ENCODE results near the gene NID2. TPM values are rescaled to one million over a fixed set of nuclear protein-coding genes. Genes with fewer than 3 reads are reported as not detected.

The NID2 gene
- total and polyA plus RNA-seq, 2 donors (not counting 1 experiment from before 2014, with no cell fraction given) = 181 to 2,513 TPM

GRCh38 chr14:52005625-52006024, 63.2 kb downstream of the NID2 start:
- no peaks in the 10 kb centered on the region for H3K9me3 ChIP-seq (ENCODE audit: control insufficient read depth, insufficient read depth, low read depth, low read length)
- H2AFZ ChIP-seq (ENCODE audit: low read length) = no peak overlapping the region
- DNase-seq (ENCODE audit: low read depth in 2 of 2) = no peak
- no peak overlapping the region for H3K4me2 ChIP-seq (ENCODE audit: extremely low read depth, insufficient read depth, low read length)
- H3K27me3 ChIP-seq (ENCODE audit: control insufficient read depth, insufficient read depth, low read length) = no peaks in the 10 kb centered on the region
- H3K9ac ChIP-seq (ENCODE audit: insufficient read depth, low read length) = no peak overlapping the region
- H3K27ac ChIP-seq (ENCODE audit: insufficient read depth, low read length) = no peak overlapping the region
- TF ChIP-seq, protein P1, sequence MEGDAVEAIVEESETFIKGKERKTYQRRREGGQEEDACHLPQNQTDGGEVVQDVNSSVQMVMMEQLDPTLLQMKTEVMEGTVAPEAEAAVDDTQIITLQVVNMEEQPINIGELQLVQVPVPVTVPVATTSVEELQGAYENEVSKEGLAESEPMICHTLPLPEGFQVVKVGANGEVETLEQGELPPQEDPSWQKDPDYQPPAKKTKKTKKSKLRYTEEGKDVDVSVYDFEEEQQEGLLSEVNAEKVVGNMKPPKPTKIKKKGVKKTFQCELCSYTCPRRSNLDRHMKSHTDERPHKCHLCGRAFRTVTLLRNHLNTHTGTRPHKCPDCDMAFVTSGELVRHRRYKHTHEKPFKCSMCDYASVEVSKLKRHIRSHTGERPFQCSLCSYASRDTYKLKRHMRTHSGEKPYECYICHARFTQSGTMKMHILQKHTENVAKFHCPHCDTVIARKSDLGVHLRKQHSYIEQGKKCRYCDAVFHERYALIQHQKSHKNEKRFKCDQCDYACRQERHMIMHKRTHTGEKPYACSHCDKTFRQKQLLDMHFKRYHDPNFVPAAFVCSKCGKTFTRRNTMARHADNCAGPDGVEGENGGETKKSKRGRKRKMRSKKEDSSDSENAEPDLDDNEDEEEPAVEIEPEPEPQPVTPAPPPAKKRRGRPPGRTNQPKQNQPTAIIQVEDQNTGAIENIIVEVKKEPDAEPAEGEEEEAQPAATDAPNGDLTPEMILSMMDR (conservative IDR thresholded peaks at IDR 0.05 in 1 of 2, IDR thresholded peaks at IDR 0.05 in 1 of 2; ENCODE audit: low read depth in 1 of 2, low read length in 2 of 2) = no peak
- TF ChIP-seq EZH2 (IDR thresholded peaks at IDR 0.05; ENCODE audit: low read length, missing control alignments) = no peak
- peaks cover 36% of the 10 kb centered on the region for H3K36me3 ChIP-seq (ENCODE audit: control insufficient read depth, insufficient read depth, low read length)
- H3K4me3 ChIP-seq (replicated peaks in 1 of 4; ENCODE audit: control extremely low read depth in 1 of 4, insufficient read depth in 1 of 4, low read depth in 3 of 4, low read length in 4 of 4) = no peak overlapping the region
- peaks cover 4% of the 10 kb centered on the region for H3K4me1 ChIP-seq (ENCODE audit: control insufficient read depth, extremely low read depth, insufficient read depth, low read length)
- H3K79me2 ChIP-seq (ENCODE audit: control insufficient read depth, insufficient read depth, low read length) = peaks cover 8% of the 10 kb centered on the region
- H4K20me1 ChIP-seq (ENCODE audit: control insufficient read depth, extremely low read depth, insufficient read depth, low read length) = no peaks in the 10 kb centered on the region

GRCh38 chr14:52003324-52003723, 65.5 kb downstream of the NID2 start:
- H4K20me1 ChIP-seq (ENCODE audit: control insufficient read depth, extremely low read depth, insufficient read depth, low read length) = no peaks in the 10 kb centered on the region
- H2AFZ ChIP-seq (ENCODE audit: low read length) = no peak overlapping the region
- H3K27ac ChIP-seq (ENCODE audit: insufficient read depth, low read length) = no peak overlapping the region
- no peaks in the 10 kb centered on the region for H3K27me3 ChIP-seq (ENCODE audit: control insufficient read depth, insufficient read depth, low read length)
- TF ChIP-seq, protein P1 (conservative IDR thresholded peaks at IDR 0.05 in 1 of 2, IDR thresholded peaks at IDR 0.05 in 1 of 2; ENCODE audit: low read depth in 1 of 2, low read length in 2 of 2) = no peak
- no peak for TF ChIP-seq EZH2 (IDR thresholded peaks at IDR 0.05; ENCODE audit: low read length, missing control alignments)
- H3K9me3 ChIP-seq (ENCODE audit: control insufficient read depth, insufficient read depth, low read depth, low read length) = no peaks in the 10 kb centered on the region
- H3K36me3 ChIP-seq (ENCODE audit: control insufficient read depth, insufficient read depth, low read length) = peaks cover 34% of the 10 kb centered on the region
- H3K4me2 ChIP-seq (ENCODE audit: extremely low read depth, insufficient read depth, low read length) = no peak overlapping the region
- no peak overlapping the region for H3K9ac ChIP-seq (ENCODE audit: insufficient read depth, low read length)
- peak; percentile 53 to 86 for DNase-seq (ENCODE audit: low read depth in 2 of 2)
- peaks cover 4% of the 10 kb centered on the region for H3K79me2 ChIP-seq (ENCODE audit: control insufficient read depth, insufficient read depth, low read length)
- H3K4me3 ChIP-seq (replicated peaks in 1 of 4; ENCODE audit: control extremely low read depth in 1 of 4, insufficient read depth in 1 of 4, low read depth in 3 of 4, low read length in 4 of 4) = no peak overlapping the region
- peaks cover 13% of the 10 kb centered on the region for H3K4me1 ChIP-seq (ENCODE audit: control insufficient read depth, extremely low read depth, insufficient read depth, low read length)

- Histone ChIP-seq H3K9ac (ENCODE audit: insufficient read depth, low read length) (no peak overlapping the region), H2AFZ (ENCODE audit: low read length) (no peak overlapping the region), H3K27ac (ENCODE audit: insufficient read depth, low read length) (no peak overlapping the region), H4K20me1 (ENCODE audit: control insufficient read depth, extremely low read depth, insufficient read depth, low read length) (no peaks in the 10 kb centered on the region), H3K27me3 (ENCODE audit: control insufficient read depth, insufficient read depth, low read length) (no peaks in the 10 kb centered on the region), H3K4me3 (replicated peaks in 1 of 4; ENCODE audit: control extremely low read depth in 1 of 4, insufficient read depth in 1 of 4, low read depth in 3 of 4, low read length in 4 of 4) (no peak overlapping the region), H3K36me3 (ENCODE audit: control insufficient read depth, insufficient read depth, low read length) (peaks cover 29% of the 10 kb centered on the region), H3K79me2 (ENCODE audit: control insufficient read depth, insufficient read depth, low read length) (peaks cover 4% of the 10 kb centered on the region), H3K9me3 (ENCODE audit: control insufficient read depth, insufficient read depth, low read depth, low read length) (no peaks in the 10 kb centered on the region), H3K4me1 (ENCODE audit: control insufficient read depth, extremely low read depth, insufficient read depth, low read length) (peaks cover 13% of the 10 kb centered on the region), H3K4me2 (ENCODE audit: extremely low read depth, insufficient read depth, low read length) (no peak overlapping the region)
- TF ChIP-seq, protein P1 (conservative IDR thresholded peaks at IDR 0.05 in 1 of 2, IDR thresholded peaks at IDR 0.05 in 1 of 2; ENCODE audit: low read depth in 1 of 2, low read length in 2 of 2) = no peak
- TF ChIP-seq EZH2 (IDR thresholded peaks at IDR 0.05; ENCODE audit: low read length, missing control alignments) = no peak
- no peak for DNase-seq (ENCODE audit: low read depth in 2 of 2)
Measured at GRCh38 chr14:52002542-52002941, 66.3 kb downstream of the NID2 start.
